SH-SY5Y (cell line): ENCODE measurements around the gene TENM4.

Experiments
- GATA2 ChIP-seq: IDR thresholded peaks from 2 replicates; pipeline ENCODE4 v1.6.1; 2011; ENCODE audit warnings: mild to moderate bottlenecking, low read depth, low read length
- GATA3 ChIP-seq: IDR thresholded peaks from 2 replicates; pipeline ENCODE4 v1.6.1; 2011; ENCODE audit warnings: low read depth, mild to moderate bottlenecking, low read length, moderate library complexity

- no peak for TF ChIP-seq GATA2
- TF ChIP-seq GATA3: no peak
These were observed 524.1 kb downstream of the TENM4 start for GRCh38 chr11:78916759-78917158.
